ENCODE measurements around the gene INO80D.
"Not testable (repeated sequence)": the region's sequence is repeated elsewhere in the genome, so short reads cannot be mapped to it uniquely, and the experiment has no call there.

The INO80D gene

DNA sequence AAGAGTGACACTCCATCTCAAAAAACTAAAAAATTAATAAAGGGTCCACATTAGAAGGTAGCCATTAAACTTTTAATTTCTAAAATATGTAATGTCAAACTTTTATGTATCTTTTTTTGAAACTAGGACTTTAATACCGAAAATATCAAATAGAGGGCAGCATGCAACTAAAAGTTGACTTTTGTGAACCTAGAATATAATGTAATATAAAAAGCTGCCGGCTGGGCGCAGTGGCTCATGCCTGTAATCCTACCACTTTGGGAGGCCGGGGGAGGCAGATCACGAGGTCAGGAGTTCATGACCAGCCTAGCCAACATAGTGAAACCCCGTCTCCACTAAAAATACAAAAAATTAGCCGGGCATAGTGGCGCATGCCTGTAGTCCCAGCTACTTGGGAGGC lies 62.8 kb downstream of the INO80D start:
- no peak for DNase-seq (ENCODE audit: low read depth, low spot score)
- CTCF ChIA-PET, result interaction anchor here (1.8 kb wide), 1 partner anchor 10 kb away, joined by 4 read pairs; no protein-coding TSS in a partner anchor
- no peak overlapping the region for H3K4me3 ChIP-seq (ENCODE audit: low read depth, low read length)
- TF ChIP-seq, protein P1, sequence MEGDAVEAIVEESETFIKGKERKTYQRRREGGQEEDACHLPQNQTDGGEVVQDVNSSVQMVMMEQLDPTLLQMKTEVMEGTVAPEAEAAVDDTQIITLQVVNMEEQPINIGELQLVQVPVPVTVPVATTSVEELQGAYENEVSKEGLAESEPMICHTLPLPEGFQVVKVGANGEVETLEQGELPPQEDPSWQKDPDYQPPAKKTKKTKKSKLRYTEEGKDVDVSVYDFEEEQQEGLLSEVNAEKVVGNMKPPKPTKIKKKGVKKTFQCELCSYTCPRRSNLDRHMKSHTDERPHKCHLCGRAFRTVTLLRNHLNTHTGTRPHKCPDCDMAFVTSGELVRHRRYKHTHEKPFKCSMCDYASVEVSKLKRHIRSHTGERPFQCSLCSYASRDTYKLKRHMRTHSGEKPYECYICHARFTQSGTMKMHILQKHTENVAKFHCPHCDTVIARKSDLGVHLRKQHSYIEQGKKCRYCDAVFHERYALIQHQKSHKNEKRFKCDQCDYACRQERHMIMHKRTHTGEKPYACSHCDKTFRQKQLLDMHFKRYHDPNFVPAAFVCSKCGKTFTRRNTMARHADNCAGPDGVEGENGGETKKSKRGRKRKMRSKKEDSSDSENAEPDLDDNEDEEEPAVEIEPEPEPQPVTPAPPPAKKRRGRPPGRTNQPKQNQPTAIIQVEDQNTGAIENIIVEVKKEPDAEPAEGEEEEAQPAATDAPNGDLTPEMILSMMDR (IDR thresholded peaks at IDR 0.05; ENCODE audit: insufficient read depth, low read length, missing control alignments), result no peak
- POLR2A ChIA-PET, result no interaction called here

DNA sequence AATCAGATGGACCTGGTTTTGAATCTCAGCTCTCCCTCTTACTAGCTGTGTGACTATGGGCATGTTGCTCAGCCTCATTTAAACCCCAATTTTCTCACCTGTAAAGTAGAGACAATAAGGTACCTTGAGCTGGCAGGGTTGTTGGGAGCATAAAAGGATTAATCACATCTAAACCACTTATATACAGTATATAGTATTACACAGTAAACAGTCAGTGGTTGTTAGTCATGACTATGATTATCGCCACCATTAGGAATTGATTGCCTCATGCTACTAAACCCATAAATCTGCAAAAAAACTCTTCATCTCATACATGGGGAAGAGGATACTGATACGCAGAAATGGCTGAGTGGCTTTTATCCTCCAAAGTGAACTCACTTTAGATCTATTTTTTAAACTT lies 65.8 kb downstream of the INO80D start:
- no peak overlapping the region for H3K4me3 ChIP-seq (ENCODE audit: low read depth, low read length)
- POLR2A ChIA-PET, result interaction anchor here (0.6 kb wide), 1 partner anchor 25 kb away, joined by 4 read pairs; no protein-coding TSS in a partner anchor
- CTCF ChIA-PET, result interaction anchor here (1.2 kb wide), 1 partner anchor 15 kb away, joined by 3 read pairs; no protein-coding TSS in a partner anchor
- TF ChIP-seq, protein P1 (IDR thresholded peaks at IDR 0.05; ENCODE audit: insufficient read depth, low read length, missing control alignments), result no peak
- no peak for DNase-seq (ENCODE audit: low read depth, low spot score)

DNA sequence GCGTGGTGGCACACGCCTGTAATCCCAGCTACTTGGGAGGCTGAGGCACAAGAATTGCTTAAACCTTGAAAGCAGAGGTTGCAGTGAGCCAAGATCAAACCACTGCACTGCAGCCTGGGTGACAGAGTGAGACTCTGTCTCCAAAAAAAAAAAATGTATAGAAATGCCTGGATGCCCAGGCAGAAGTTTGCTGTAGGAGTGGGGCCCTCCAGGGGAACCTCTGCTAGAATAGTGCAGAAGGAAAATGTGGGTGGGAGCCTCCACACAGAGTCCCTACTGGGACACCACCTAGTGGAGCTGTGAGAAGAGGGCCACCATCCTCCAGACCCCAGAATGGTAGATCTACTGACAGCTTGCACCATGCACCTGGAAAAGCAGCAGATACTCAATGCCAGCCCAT lies 70.2 kb downstream of the INO80D start:
- DNase-seq (ENCODE audit: low read depth, low spot score); POLR2A ChIA-PET; H3K4me3 ChIP-seq (ENCODE audit: low read depth, low read length): not testable (repeated sequence)
- CTCF ChIA-PET, result interaction anchor here (0.6 to 1.0 kb wide), 2 partner anchors 10 to 34 kb away, joined by 3 read pairs; no protein-coding TSS in a partner anchor

DNA sequence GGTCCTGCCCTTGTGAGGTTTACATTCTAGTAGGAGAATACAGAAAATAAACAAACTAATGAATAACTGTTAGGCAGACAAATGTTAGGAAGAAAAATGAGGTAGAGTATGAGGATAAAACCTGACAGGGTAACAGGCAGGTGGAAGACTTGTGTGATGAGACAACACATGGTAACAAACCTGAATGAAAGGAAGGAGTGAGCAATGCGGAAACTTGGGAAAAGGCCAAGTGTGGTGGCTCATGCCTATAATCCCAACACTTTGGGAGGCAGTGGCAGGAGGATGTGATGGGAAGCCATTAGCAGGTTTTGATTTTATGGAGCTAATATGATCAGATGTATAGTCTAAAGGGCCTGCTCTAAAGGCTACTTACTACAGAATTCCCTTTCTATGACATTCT lies 74.2 kb downstream of the INO80D start:
- H3K4me3 ChIP-seq (ENCODE audit: low read depth, low read length), result no peak overlapping the region
- POLR2A ChIA-PET, result no interaction called here
- CTCF ChIA-PET, result no interaction called here
- no peak for DNase-seq (ENCODE audit: low read depth, low spot score)
- TF ChIP-seq, protein P1 (IDR thresholded peaks at IDR 0.05; ENCODE audit: insufficient read depth, low read length, missing control alignments), result no peak

DNA sequence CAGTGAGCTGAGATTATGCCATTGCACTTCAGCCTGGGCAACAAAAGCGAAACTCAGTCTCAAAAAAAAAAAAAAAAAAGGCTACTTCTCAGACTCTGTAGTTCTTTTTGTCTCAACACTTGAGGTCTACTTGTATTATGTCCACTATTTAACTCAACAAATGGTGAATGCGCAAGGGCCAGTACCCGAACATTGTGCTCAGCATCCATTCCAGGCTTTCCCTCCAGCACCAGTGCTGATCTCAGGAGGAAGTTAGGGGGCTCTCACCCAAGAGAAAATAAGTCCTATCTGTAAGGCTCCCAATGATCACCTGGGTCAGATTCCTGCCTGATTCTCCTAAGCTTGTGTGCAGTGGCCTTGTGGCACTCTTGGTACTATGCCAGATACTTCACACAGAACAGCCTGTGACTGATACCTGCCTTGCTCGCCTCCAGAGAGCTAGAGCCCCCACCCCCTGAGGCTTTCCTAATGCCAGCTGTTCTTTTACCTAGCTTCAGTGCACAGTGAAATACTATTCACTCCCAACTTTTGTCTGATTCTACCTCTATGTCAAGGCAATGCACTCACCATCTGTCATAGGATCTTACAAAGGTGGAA lies 74.9 kb downstream of the INO80D start:
- no peak for DNase-seq (ENCODE audit: low read depth, low spot score)
- no peak overlapping the region for H3K4me3 ChIP-seq (ENCODE audit: low read depth, low read length)
- ChIA-PET POLR2A (no interaction called here), CTCF (no interaction called here)
- TF ChIP-seq, protein P1 (IDR thresholded peaks at IDR 0.05; ENCODE audit: insufficient read depth, low read length, missing control alignments), result no peak

DNA sequence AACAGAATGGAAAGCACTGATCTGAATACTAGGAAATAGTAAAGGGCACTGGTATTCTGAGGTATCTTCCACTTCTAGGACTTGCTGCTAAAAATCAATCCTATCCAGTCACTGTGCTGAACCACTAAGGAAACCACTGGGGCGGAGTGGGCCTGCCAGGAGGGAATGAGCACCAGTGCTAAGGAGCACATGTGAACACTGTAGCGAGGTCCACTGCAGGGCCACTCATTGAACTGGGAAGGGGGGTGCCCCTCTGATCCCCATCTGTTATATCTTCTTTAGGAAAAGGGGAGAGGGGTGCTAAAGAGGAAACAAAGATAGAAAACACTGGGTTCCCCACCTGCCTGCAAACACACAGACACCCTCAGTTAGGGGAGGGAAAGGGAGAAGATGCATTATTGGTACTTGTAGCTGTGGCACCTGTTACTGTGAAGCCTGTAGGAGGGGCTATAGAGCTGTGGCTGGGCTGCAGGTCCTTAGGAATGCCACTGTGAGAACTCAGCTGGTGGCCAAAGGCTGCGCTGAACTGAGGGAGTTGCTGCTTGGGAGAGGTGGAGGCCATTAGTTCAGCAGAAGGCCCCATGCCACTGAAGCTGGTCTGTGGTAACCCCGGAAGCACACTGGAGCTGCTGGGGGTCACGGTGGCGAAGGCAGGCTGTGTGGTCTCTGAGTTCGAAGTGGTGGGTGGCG lies 81.8 kb downstream of the INO80D start:
- no peak for DNase-seq (ENCODE audit: low read depth, low spot score)
- ChIA-PET CTCF (interaction anchor here (1.2 kb wide), 1 partner anchor 9 kb away, joined by 3 read pairs; no protein-coding TSS in a partner anchor), POLR2A (no interaction called here)
- H3K4me3 ChIP-seq (ENCODE audit: low read depth, low read length), result no peak overlapping the region
- TF ChIP-seq, protein P1 (IDR thresholded peaks at IDR 0.05; ENCODE audit: insufficient read depth, low read length, missing control alignments), result peak; percentile 28

Measured in AG04449 (cell line).